Amygdala (tissue), 56 donors: Measurements from ENCODE around the gene PRMT5.
"Not testable (repeated sequence)": the region's sequence is repeated elsewhere in the genome, so short reads cannot be mapped to it uniquely, and the experiment has no call there.

Experiments used
- DNase-seq, 56 donors: peaks; one replicate each; lab custom pipeline; 2025; lab: John Stamatoyannopoulos, UW

The PRMT5 gene

DNA sequence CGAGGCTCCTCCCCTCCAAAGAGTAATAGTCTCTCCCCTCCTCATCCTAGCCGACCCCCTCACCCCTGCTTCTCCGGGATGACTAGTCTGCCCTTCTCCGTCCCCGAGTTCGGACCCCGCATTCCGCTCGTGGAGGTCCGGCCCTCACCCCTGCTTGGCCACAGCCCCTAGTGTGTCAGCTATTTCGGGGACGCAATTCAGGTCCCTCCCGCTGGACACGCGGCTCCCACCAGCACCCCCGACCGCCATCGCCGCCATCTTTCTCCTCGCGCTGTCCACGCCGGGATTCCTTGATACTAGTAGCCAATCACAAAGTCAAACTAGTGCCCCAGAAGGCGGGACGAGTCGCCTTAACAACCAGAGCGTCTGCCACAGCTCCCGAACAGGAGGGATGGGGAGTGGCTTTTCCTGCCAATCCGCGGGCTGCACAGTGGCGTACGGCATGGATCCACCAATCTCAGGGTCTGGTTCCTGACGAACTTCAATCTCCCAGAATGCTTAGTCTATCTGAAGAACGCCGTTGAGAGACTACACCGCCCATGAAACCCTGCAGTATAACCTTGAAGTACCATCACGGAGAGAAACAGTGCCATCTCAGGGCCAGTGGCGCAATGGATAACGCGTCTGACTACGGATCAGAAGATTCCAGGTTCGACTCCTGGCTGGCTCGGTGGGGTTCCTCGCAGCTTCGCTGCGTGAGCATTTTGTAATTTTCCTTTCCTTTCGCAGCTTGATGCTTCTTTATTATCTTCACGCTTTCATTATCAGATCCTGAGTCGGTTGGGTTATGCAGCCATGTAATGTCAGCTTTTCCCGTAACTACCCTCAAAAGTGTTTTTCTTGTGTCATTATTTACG lies at the start of gene PRMT5:
PRMT5 (minus strand) TSS at position 273 of the 857 bp plus-strand sequence; CDS start at position 258, 15 bp downstream.
- peak; percentile 31 to 100 (median 98) for DNase-seq

DNA sequence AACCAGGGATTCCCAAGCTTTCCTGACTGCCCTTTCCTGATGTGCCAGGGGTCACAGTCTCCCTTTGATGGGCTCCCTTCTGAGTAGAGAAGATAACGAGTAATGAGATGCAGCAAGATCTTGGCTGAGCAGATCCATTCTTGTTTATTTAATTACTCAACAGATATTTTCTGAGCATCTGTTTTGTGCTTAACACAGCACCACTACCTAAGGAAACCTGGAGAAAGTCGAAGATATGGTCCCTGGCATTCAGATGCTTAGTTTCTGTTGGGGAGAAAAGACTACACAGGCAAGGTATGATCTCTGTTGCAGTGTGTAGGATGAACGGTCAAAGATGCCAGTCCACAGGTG lies 49.3 kb upstream of the PRMT5 start:
- DNase-seq = no peak

DNA sequence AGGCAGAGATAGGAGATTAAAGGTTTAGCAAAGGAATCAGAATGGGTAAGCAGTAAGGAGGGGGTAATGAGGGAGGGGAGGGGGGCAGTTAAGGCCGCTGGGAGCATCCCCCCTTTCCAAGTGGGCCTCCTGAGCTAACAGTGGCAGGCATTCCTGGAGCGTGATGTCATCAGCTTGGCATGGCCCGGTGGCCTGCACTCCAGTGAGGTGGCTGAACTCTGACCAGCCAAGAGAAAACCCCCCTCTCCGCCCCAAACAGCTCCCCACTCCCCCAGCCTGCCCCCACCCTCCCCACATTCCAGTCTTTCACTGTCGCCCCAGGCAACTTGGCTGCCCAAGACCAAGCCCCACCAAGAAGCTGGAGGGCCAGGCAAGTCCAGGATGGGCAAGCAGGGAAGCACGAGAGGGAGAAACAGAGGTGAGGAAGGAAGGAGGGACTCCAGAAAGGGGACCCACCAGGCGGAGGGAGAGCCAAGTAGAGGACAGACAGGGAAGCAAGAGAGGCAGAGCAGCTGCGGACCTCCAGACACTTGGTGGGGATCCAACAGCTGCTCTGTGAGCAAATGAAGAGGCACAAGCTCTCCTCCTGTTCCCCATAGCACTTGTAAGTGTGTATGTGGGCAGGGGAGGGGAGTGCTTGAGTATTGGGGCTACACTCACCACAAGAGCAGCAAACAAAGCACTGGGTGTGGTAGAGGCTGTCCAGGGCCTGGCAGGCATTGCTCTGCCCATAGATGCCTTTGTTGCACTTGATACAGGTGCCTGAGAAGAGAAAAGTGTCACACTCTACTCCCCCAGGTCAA lies 48.7 kb upstream of the PRMT5 start:
- no peak for DNase-seq

DNA sequence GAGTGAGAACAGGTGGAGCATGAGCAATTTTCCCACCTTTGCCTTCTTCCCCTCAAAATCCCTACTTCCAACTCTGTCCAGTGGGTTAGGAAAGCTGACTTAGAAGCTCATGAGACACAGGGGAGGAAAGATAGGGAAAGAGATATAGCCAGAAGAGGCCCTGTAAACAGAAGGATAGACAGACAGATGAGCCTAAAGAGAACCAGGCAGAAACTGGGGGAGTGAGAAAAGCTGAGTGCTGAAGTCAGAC lies 48.2 kb upstream of the PRMT5 start:
- no peak for DNase-seq

DNA sequence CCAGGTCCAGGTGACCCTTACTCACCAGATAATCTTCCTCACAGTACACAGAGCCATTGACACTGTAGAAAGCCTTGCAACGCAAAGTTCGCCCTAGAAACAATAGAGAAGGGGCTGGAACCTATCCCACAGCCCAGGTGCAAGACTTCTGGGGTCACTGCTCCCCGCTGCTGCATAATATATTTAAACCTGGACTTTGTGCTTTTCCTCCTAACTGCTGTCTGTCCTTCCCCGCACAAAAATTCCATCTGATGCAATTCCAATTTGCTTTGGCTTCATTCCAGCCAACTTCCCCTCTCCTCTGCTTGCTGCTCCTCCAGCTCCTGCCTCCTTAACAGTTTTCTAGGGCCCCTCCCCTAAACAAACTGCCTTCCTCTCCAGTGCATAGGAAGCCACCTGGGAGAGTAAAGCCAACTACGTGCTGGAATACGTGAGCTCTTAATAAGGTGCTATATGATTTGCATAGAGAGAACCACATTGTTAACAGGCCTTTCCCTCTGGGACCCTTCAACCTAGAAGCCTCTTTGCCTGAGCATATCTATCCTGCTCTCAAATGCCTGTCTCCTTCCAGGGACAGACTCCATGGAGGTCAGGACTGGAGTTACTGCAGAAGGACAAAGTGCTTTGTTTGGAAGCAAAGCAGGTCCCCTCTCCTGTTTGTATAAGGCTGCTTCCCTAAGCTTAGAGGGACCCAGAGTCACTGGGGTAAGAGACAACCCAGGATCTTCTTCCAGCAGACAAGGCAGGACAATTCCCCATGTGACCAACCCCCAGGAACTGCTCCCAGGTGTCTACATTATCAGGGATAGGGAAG lies 47.7 kb upstream of the PRMT5 start:
- no peak for DNase-seq

DNA sequence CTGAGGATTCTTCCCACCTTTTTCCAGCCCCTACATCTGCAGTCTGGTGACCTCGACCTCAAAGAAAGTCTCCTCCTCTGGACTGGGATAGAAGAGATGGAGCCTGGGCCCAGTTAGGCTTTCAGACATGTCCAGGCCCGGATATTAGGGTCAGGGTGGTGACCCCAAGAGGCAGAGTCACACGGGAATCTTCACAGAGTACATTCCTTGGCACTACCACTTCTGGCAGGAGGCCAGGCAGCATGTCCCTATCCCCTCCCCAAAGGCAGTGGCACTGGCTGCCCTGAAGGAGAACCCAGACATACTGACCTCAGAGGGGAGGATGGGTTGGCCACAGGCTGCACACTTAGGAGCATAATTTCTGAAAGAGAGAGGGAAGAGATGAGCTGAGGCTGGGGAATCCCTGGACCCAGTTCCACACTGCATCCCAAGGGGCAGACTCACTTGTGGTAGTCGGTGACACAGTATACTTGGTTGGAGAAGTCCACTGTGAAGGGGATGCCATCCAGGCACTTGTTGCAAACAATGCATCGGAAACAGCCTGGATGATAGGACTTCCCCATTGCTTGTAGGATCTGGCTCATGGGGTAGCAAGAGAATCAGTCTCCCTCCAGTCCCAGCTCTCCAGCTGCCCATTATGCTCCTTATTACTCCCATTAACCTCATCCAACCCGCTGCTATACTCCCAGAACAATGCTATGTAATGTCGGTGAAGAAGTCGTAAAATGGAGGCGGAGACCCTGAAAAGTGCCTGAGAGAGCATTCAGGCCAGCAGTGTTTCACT lies 45.5 kb upstream of the PRMT5 start:
- DNase-seq = no peak

DNA sequence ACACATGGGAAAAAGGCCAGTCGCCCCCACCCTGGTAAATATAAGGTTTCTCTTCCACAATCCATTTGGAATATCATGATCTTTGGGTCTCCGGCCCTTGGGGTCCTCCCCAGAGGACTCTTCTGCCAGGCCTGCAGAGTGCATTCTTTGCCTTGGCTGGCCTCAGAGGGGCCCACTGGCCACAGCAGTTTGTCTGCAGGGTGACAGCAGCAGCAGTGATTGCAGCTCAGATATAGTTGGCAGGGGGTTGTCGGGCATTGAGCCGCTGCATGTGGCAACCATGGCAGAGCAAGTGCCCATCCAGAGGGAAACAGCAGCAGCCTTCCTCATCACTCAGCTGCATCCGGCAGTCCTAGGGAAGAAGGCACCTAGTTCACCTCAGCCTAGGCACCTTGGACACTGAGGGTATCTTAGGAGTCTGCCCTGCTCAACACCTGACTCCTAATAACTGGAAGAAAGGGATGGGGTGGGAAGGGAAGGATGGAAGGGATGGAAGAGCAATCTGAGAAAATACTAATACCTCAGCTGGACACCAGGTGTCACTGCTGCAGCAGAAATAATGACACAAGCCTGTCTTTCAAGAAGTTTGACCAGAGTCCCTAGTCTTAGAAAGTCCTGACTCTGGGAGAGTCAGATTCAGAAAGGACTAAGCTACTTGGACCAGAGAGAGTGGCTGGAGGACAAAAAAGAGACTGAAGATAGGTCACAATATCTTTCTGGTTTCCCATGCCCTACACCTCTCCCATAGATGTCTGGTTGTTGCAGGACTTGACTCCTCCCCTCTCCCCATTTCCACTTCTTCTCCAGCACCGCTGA lies 44.2 kb upstream of the PRMT5 start:
- peak in 7 of 56 donors; percentile 12 to 46 (median 32) for DNase-seq

DNA sequence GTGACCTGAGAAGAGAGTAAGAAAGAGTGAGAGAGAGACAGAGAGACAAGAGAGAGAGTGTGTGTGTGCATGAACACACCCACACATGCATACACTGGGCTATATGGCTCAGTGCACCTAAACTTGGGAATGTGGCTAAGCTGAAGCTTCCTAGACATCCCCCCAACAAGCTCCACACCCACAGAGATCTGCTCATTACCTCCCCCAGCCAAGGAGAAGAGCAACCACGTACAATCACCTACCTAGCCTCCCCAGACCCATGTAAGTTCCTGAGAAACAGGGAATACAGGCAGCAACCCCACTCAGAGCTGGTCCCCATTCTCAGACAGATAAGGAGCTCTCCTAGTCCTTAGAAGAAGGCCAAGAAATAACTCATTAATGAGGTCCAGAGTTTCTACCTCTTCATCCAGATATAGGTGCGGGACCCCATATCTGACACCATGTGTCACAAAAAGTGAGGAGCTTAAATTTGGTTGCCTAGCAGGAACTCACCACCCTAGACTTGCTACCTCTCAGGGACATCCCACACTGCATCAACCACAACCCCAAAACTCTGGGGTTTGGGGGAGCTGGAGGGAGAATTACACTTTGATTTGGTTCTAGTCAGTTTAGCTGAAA lies 43.2 kb upstream of the PRMT5 start:
- DNase-seq = no peak

DNA sequence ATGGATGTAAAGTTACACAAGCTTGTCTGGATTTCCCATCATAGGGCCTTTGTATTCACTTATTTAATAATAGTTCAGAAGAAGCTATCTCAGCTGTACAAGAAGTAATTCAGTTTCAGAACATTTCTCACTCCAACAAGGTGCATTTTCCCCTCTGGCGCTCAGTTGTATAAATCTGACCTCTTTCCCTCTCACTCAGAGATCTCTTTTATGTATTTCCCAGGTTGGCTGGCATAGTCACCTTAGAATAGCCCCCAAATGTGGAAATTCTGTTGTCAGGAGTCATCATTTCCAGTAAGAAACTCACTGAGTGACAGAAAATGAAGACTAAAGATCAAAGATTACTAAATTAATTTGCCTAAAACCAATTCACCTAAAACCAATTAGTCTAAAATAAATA lies 42.0 kb upstream of the PRMT5 start:
- DNase-seq = no peak

DNA sequence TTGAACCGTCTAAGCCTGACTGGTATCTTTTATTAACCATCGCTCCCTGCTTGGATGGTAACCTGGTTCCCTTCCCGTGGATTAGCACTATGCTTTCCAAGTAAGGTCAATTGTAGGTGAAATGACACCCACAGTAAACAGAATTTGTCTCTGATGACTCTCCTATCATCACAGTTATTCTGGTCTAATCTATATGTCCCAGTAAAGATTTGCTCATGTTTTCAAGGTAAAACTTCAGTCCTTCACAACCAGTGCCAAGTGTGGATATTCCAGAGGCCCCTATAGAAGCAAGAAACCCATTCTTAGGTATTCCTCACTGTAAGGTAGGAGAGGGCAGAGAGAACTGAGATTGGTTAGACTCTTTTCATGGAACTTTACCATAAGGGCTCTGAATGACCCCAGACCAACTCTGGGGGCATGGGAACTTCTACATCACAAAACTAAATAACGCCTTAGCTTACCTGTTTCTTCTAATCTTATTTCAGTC lies 37.6 kb upstream of the PRMT5 start:
- DNase-seq = no peak

DNA sequence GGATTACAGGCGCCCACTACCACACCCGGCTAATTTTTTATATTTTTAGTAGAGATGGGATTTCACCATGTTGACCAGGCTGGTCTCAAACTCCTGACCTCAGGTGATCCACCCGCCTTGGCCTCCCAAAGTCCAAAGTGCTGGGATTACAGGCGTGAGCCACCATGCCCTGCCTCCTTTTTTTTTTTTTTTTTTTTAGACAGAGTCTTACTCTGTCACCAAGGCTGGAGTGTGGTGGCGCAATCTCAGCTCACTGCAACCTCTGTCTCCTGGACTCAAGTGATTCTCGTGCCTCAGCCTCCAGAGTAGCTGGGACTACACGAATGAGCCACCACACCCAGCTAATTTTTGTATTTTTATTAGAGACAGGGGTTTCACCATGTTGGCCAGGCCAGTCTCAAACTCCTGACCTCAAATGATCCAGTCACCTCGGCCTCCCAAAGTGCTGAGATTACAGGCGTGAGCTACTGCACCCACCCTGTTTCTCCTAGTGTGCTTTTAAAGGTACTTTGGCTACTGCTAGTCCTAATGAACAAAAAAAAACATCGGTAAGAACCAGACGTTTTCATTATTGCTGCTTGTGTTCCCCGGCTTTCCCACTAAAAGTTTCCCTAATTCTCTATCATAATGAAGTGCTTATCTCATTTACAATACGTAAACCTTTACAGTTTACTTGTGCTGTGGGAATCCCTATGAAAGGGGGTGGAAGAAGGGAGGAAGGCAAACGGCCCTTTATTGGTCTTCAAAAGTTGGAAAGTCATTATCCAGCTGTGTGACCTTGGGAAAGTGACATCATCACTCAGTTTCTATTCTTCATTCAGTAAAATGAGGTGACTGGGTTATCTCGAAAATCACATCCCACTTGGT lies 37.0 kb upstream of the PRMT5 start:
- not testable (repeated sequence) for DNase-seq

DNA sequence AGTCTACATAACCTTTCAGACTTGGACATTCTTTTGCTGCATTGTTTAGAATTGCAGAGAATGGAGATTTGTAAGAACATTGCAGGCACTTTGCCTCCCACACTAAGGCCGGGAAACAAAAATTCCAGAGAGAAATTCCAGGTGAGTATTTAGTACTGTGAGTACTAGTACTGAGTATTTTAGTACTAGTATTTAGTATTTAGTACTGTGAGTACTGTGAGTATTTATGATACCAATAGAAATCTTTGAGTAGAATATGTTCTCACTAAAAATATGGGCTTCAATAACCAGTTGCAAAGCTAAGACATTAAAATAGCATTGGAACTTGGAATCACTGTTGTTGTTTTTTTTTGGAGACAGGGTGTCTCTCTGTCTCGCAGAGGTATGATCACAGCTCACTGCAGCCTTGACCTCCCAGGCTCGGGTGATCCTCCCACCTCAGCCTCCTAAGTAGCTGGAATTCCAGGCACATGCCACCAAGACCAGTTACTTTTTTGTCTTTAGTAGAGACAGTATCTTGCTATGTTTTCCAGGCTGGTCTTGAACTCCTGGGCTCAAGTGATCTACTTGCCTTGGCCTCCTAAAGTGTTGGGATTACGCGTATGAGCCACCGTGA lies 33.0 kb upstream of the PRMT5 start:
- no peak for DNase-seq

DNA sequence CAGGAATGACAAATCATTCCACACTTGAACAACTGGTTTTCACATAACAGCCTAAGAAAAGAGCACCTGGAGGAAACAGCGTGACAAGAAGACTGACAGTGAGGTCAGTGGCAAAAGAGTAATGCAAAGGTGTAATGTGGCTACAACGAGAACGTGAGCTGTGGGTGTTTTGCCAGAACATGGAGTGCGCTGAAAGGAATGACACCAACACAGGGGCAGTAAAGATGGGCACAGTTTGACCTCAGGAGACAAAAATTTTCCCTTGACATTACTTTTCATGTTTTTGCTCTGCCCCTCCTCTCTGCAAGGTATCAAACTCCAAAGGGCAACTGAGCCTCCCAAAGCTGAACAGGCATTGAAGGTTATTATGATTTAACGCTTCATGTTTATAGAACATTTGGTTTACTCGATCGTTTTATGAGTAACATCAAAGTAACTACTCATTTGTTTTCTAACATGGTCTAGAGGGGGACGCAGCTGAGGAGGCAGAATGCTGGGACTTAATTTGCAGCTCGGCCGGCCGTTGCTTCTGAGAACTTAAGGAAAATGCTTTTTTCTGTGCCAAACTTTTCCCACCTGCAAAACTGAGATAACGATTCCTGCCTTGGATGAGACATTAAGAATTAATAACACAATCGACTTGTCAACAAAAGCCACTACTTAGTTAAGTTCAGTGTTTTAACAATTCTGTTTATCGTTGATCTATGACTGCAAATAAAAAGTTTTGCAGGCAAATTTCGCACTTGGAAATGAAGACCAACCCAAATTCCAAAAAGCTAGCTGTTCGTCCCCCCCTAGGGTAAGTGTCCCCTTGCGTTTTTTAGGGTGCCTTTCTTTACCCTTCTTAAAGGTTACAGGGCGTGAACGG lies 26.8 kb upstream of the PRMT5 start:
- no peak for DNase-seq

DNA sequence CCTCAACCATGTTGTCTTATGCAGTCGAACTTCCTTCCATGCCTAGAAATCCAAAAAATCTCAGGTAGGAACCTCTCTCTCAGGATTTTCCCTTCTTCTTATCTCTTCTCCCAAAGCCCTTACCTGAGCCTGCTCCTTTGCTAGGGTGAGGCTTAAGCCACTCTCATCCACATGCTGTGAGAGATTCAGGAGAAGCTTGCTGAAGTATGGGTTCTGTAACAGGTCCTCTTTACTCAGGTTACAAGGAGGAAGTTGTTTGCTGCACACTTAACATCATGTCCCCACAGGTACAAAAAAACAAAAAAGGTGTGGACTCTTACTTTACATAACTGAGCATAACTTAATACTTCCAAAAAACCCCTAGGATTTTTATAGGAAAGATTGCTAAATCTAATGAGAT lies 23.2 kb upstream of the PRMT5 start:
- no peak for DNase-seq

DNA sequence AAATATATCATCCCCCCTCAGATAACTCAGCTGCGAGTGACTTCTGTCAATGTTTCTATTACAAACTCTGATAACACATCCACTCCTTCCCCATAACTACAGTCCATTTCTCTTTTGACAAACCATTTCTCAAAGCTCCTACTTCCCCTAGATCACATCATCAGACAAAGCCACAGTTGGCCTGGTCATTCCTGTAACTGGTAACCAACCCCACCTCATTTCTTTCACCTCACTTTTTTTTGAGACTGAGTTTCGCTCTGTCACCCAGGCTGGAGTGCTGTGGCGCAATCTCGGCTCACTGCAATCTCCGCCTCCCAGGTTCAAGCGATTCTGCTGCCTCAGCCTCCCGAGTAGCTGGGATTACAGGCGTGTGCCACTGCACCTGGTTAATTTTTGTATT lies 22.6 kb upstream of the PRMT5 start:
- not testable (repeated sequence) for DNase-seq

DNA sequence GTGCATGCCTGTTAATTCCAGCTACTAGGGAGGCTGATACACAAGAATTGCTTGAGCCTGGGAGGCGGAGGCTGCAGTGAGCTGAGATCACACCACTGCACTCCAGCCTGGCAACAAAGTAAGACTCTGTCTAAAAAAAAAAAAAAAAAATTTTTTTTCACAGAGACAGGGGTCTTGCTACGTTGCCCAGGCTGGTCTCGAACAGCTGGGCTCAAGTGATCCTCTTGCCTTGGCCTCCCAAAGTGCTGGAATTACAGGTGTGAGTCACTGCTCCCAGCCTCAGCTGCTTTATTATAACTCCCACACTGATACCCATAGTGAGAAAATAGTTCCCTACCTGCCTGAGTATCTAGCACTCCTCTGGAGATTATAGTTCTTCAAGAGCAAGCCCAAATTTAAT lies 16.5 kb upstream of the PRMT5 start:
- DNase-seq = no peak

DNA sequence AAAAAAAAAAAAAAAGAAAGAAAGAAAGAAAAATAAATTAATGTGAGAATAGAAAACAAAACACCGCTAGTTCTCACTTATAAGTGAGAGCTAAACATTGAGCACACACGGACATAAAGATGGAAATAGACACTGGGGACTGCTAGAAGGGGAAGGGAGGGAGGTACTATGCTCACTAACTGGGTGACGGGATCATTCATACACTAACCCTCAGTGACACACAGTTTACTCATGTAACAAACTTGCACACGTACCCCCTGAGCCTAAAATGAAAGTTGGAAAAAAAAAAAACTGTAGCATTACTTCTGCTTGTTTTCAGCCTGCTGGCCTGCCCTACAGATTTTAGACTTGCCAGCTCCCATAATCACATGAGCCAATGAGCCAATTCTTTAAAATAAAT lies 10.5 kb upstream of the PRMT5 start:
- no peak for DNase-seq
